GM12875 (cell line): ENCODE results near the gene FGR.

Experiments
- H3K4me3 ChIP-seq: one replicate; pipeline ENCODE4 v1.5.1; 2011; ENCODE audit warnings: low read depth, low read length, control low read depth
- TF ChIP-seq, protein P1 (sequence below): IDR thresholded peaks from 2 replicates; pipeline ENCODE4 v1.5.1; 2011; ENCODE audit warnings: low read depth, mild to moderate bottlenecking, control low read depth, inconsistent platforms, low read length, moderate library complexity, borderline replicate concordance; ENCODE audit not compliant: insufficient read depth

FGR gene

GRCh38 chr1:27618341-27619082 lies 16.5 kb downstream of the FGR start:
- TF ChIP-seq, protein P1, sequence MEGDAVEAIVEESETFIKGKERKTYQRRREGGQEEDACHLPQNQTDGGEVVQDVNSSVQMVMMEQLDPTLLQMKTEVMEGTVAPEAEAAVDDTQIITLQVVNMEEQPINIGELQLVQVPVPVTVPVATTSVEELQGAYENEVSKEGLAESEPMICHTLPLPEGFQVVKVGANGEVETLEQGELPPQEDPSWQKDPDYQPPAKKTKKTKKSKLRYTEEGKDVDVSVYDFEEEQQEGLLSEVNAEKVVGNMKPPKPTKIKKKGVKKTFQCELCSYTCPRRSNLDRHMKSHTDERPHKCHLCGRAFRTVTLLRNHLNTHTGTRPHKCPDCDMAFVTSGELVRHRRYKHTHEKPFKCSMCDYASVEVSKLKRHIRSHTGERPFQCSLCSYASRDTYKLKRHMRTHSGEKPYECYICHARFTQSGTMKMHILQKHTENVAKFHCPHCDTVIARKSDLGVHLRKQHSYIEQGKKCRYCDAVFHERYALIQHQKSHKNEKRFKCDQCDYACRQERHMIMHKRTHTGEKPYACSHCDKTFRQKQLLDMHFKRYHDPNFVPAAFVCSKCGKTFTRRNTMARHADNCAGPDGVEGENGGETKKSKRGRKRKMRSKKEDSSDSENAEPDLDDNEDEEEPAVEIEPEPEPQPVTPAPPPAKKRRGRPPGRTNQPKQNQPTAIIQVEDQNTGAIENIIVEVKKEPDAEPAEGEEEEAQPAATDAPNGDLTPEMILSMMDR: no peak

DNA sequence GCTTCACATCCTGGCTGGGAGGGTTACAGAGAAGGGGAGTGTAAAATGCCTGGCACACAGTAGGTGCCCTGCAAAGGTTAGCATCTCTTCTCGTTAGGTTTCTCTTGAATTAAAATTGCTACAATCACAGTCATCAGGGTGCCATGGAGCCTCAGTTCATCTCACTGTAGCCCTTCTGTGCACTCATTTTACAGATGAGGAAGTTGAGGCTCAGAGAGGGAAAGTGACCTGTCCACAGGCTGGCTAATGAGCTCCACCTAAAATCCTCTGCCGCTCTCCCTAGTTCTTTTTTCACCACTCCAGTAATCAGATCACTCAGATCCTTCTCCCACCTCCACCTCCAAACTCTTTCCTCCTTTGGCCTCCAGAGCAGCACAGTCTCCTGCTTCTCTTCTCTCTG lies 17.6 kb downstream of the FGR start:
- TF ChIP-seq, protein P1: no peak
- H3K4me3 ChIP-seq: no peak overlapping the region

More at GRCh38 chr1:27618341-27619082, 16.5 kb downstream of the FGR start:
- no peak overlapping the region for H3K4me3 ChIP-seq

DNA sequence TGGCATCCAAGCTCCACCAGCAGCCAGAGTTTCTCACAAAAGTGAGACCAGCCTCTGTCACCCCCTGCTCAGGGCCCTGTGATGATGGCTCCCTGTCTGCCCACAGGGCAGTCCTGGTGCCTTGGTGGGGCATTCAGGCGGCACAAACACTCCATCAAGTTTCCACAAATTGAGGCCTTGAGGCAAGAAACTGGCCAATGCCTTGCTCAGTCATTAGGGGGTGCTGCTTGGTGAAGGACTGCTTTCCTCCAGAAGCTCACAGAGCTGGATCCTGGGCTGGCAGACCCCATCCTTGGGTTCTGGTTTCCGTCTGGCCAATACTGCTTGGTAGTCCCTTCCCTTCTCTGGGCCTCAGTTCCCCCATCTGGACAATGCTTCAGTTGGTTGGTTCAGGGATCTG lies 18.5 kb downstream of the FGR start:
- no peak overlapping the region for H3K4me3 ChIP-seq
- TF ChIP-seq, protein P1: no peak

DNA sequence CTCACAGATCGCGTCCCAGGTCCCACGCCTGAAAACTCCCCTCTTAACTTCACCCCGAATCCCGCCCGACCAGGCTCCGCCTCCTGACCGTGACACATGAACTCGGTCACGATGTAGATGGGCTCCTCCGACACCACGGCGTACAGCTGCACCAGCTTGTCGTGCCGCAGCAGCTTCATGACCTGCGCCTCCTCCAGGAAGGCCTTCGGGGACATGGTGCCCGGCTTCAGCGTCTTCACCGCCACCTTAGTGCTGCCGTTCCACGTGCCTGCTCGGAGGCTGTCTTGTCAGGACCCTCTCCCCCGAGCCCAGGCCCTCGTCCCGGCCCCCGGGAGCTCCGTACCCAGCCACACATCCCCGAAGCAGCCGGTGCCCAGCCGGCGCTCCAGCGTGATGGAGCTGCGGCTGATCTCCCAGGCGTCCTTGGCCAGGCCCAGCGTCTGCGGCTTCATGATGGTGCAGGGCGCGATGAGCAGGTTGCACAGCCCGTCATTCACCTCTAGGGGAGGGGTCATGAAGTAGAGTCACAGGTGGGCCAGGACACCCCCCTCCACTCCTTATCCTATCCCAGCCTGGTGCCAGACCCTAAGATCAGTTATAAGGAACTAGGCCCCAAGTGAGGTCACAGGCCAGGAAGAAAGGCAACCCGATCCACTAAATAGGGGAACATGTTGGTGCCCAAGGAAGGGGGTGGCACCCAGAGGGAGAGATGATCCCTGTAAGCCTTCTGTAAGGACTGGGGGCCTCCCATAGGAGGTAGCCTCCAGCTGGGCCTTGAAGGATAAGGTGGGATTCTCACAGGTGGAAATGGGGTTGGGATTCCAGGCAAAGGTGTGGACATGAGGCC lies 19.4 kb downstream of the FGR start:
- no peak overlapping the region for H3K4me3 ChIP-seq
- TF ChIP-seq, protein P1: no peak

GRCh38 chr1:27614625-27615344 lies 20.2 kb downstream of the FGR start:
- no peak overlapping the region for H3K4me3 ChIP-seq

DNA sequence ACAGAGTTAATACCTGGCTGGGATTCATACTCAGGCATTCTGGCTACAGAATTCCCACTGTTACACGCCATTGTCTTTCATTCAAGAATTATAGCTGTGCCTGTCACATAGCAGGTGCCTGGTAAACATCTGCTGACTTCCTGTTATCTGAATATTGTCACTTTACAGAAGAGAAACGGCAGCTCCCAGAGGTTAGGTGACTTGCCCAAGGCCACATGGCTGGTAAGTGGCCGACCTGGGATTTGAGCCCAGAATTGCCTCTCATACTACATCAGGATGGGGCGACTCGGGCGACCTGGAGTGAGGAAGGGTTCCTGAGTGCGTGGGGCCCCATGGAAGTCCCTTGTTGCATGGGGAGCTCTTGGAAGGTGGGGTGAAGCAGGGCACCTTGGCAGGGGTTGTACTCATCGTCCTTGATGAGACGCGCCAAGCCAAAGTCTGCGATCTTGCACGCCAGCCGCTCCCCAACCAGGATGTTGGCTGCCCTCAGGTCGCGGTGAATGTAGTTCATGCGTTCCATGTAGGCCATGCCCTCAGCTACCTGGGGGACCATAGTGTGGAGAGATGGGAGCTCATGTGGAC lies 20.9 kb downstream of the FGR start:
- no peak overlapping the region for H3K4me3 ChIP-seq
- TF ChIP-seq, protein P1: no peak

More at GRCh38 chr1:27614625-27615344, 20.2 kb downstream of the FGR start:
- TF ChIP-seq, protein P1: no peak
